HEK293 (cell line): ENCODE results near the gene ZNF471.
A peak's percentile ranks its signal among the peaks of the same experiment; 100 is the strongest.

Source experiments
- CTCF ChIP-seq: fragments of 450-650 bp; formaldehyde crosslinking; IDR thresholded peaks from 2 replicates; pipeline ENCODE4 v1.5.1; 2016; ENCODE audit warnings: missing biosample characterization, missing genetic modification characterization
- HOXD13 ChIP-seq: sonication (generic); formaldehyde crosslinking; IDR thresholded peaks from 2 replicates; pipeline ENCODE4 v1.8.0; 2022; ENCODE audit warnings: missing genetic modification reagents, borderline replicate concordance
- IKZF3 ChIP-seq: fragments of 450-650 bp; IDR thresholded peaks from 2 replicates; pipeline ENCODE4 v1.5.0; 2018; ENCODE audit warnings: missing biosample characterization, mild to moderate bottlenecking, missing genetic modification characterization, moderate library complexity
- KLF1 ChIP-seq: fragments of 450-650 bp; formaldehyde crosslinking; IDR thresholded peaks from 2 replicates; pipeline ENCODE4 v1.5.1; 2016; ENCODE audit warnings: missing biosample characterization, missing genetic modification characterization
- MZF1 ChIP-seq: fragments of 450-650 bp; formaldehyde crosslinking; IDR thresholded peaks from 2 replicates; pipeline ENCODE4 v1.5.1; 2017; ENCODE audit warnings: missing biosample characterization, missing genetic modification characterization, borderline replicate concordance
- OVOL3 ChIP-seq: fragments of 450-650 bp; formaldehyde crosslinking; IDR thresholded peaks from 2 replicates; pipeline ENCODE4 v1.5.1; 2016; ENCODE audit warnings: missing biosample characterization, missing genetic modification characterization
- SP2 ChIP-seq: fragments of 450-650 bp; formaldehyde crosslinking; IDR thresholded peaks from 2 replicates; pipeline ENCODE4 v1.5.1; 2016; ENCODE audit warnings: missing biosample characterization, missing genetic modification characterization
- TCF7L2 ChIP-seq: IDR thresholded peaks from 2 replicates; pipeline ENCODE4 v1.6.1; 2011; ENCODE audit warnings: low read depth, mild to moderate bottlenecking, inconsistent platforms, low read length, moderate library complexity, borderline replicate concordance
- TRIM28 ChIP-seq: IDR thresholded peaks from 2 replicates; pipeline ENCODE4 v1.6.1; 2011; ENCODE audit warnings: low read length, control low read depth, borderline replicate concordance
- ZBTB1 ChIP-seq: fragments of 450-650 bp; formaldehyde crosslinking; IDR thresholded peaks from 2 replicates; pipeline ENCODE4 v1.5.1; 2016; ENCODE audit warnings: missing biosample characterization, missing genetic modification characterization
- ZBTB26 ChIP-seq: fragments of 450-650 bp; formaldehyde crosslinking; optimal IDR thresholded peaks from 2 replicates; pipeline ENCODE3; 2016; ENCODE audit warnings: missing biosample characterization, mild to moderate bottlenecking, missing genetic modification characterization
- ZEB2 ChIP-seq: fragments of 450-650 bp; formaldehyde crosslinking; IDR thresholded peaks from 2 replicates; pipeline ENCODE4 v1.5.1; 2016; ENCODE audit warnings: missing biosample characterization, missing genetic modification characterization
- ZNF133 ChIP-seq: fragments of 450-650 bp; formaldehyde crosslinking; IDR thresholded peaks from 2 replicates; pipeline ENCODE4 v1.5.1; 2016; ENCODE audit warnings: missing biosample characterization, missing genetic modification characterization
- ZNF148 ChIP-seq: fragments of 450-650 bp; formaldehyde crosslinking; IDR thresholded peaks from 2 replicates; pipeline ENCODE4 v1.5.0; 2017; ENCODE audit warnings: missing biosample characterization, missing genetic modification characterization, borderline replicate concordance
- ZNF169 ChIP-seq: fragments of 450-650 bp; formaldehyde crosslinking; IDR thresholded peaks from 2 replicates; pipeline ENCODE4 v1.5.1; 2016; ENCODE audit warnings: missing biosample characterization, missing genetic modification characterization
- ZNF174 ChIP-seq: fragments of 450-650 bp; formaldehyde crosslinking; IDR thresholded peaks from 2 replicates; pipeline ENCODE4 v1.5.0; 2017; ENCODE audit warnings: missing biosample characterization, mild to moderate bottlenecking, missing genetic modification characterization
- ZNF184 ChIP-seq: fragments of 450-650 bp; IDR thresholded peaks from 2 replicates; pipeline ENCODE4 v1.5.1; 2018; ENCODE audit warnings: missing biosample characterization, mild to moderate bottlenecking, missing genetic modification characterization
- ZNF211 ChIP-seq: fragments of 450-650 bp; formaldehyde crosslinking; IDR thresholded peaks from 2 replicates; pipeline ENCODE4 v1.5.1; 2016; ENCODE audit warnings: low read depth, missing biosample characterization, missing genetic modification characterization
- ZNF335 ChIP-seq: fragments of 450-650 bp; formaldehyde crosslinking; conservative IDR thresholded peaks from 2 replicates; pipeline ENCODE4 v1.5.1; 2016; ENCODE audit warnings: missing biosample characterization, missing genetic modification characterization
- ZNF354C ChIP-seq: fragments of 450-650 bp; formaldehyde crosslinking; IDR thresholded peaks from 2 replicates; pipeline ENCODE4 v1.5.1; 2016; ENCODE audit warnings: missing biosample characterization, missing genetic modification characterization, low read depth, borderline replicate concordance
- ZNF404 ChIP-seq: fragments of 450-650 bp; formaldehyde crosslinking; IDR thresholded peaks from 2 replicates; pipeline ENCODE4 v1.5.1; 2017; ENCODE audit warnings: missing biosample characterization, missing genetic modification characterization
- ZNF426 ChIP-seq: fragments of 450-650 bp; formaldehyde crosslinking; IDR thresholded peaks from 2 replicates; pipeline ENCODE4 v1.5.1; 2017; ENCODE audit warnings: missing biosample characterization, missing genetic modification characterization, mild to moderate bottlenecking, inconsistent platforms, moderate library complexity
- ZNF521 ChIP-seq: fragments of 450-650 bp; formaldehyde crosslinking; IDR thresholded peaks from 2 replicates; pipeline ENCODE4 v1.5.1; 2017; ENCODE audit warnings: missing biosample characterization, mild to moderate bottlenecking, missing genetic modification characterization
- ZNF548 ChIP-seq: fragments of 450-650 bp; formaldehyde crosslinking; IDR thresholded peaks from 2 replicates; pipeline ENCODE4 v1.5.1; 2016; ENCODE audit warnings: missing biosample characterization, missing genetic modification characterization
- ZNF549 ChIP-seq: fragments of 450-650 bp; IDR thresholded peaks from 2 replicates; pipeline ENCODE4 v1.5.1; 2018; ENCODE audit warnings: missing biosample characterization, missing genetic modification characterization, mild to moderate bottlenecking, inconsistent platforms, moderate library complexity
- ZNF626 ChIP-seq: fragments of 450-650 bp; sonication (Bioruptor Pico); formaldehyde crosslinking; IDR thresholded peaks from 2 replicates; pipeline ENCODE4 v1.5.1; 2018; ENCODE audit warnings: missing biosample characterization, missing genetic modification characterization, inconsistent platforms
- ZNF677 ChIP-seq: fragments of 450-650 bp; IDR thresholded peaks from 2 replicates; pipeline ENCODE4 v1.5.0; 2018; ENCODE audit warnings: missing biosample characterization, mild to moderate bottlenecking, missing genetic modification characterization, moderate library complexity
- ZNF707 ChIP-seq: fragments of 450-650 bp; formaldehyde crosslinking; IDR thresholded peaks from 2 replicates; pipeline ENCODE4 v1.5.1; 2016; ENCODE audit warnings: missing biosample characterization, missing genetic modification characterization
- ZNF76 ChIP-seq: fragments of 450-650 bp; formaldehyde crosslinking; IDR thresholded peaks from 2 replicates; pipeline ENCODE4; 2016; ENCODE audit warnings: low read depth, missing biosample characterization, missing genetic modification characterization, borderline replicate concordance
- ZSCAN23 ChIP-seq: fragments of 450-650 bp; formaldehyde crosslinking; IDR thresholded peaks from 2 replicates; pipeline ENCODE4 v1.5.1; 2016; ENCODE audit warnings: missing biosample characterization, missing genetic modification characterization
- ZSCAN5A ChIP-seq: fragments of 450-650 bp; formaldehyde crosslinking; IDR thresholded peaks from 2 replicates; pipeline ENCODE4 v1.5.1; 2016; ENCODE audit warnings: missing biosample characterization, missing genetic modification characterization
- TF ChIP-seq, protein P1 (sequence below): IDR thresholded peaks from 2 replicates; pipeline ENCODE4 v1.6.1; 2011; ENCODE audit warnings: mild to moderate bottlenecking, low read depth, low read length, borderline replicate concordance
- TF ChIP-seq, protein P2 (sequence below): fragments of 450-650 bp; formaldehyde crosslinking; IDR thresholded peaks from 2 replicates; pipeline ENCODE4 v1.5.1; 2016; ENCODE audit warnings: missing biosample characterization, missing genetic modification characterization

Gene ZNF471

DNA sequence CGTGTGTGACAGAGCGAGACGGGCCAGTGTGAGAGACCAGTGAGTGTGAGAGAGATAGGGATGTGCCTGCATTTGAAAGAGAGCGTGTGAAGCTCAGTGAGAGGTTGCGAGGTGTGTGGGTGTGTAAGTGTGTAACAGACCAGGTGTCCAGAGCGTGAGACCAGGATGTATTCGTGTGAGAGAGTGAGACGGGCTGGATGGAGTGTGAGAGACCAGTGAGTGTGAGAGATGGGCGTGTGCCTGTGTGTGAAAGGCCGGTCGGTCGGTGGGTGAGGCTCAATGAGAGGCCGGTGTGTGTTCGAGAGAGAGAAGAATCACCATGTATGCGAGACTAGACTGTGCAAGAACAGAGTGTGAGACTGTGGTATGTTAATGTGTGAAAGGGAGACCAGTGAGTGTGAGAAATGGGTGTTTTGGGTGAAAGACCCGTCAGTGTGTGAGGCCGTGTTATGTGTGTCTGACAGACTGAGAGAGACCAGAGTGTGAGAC is 679 bp downstream of the ZNF471 start (continued):
- no peak for TF ChIP-seq ZNF404 (tag by site-specific recombination)
- no peak for TF ChIP-seq ZNF211
- TF ChIP-seq ZNF133 (tag by site-specific recombination), result no peak
- no peak for TF ChIP-seq MZF1 (tag by site-specific recombination)
- TF ChIP-seq IKZF3 (tag by site-specific recombination), result no peak
- no peak for TF ChIP-seq ZNF354C
- TF ChIP-seq ZNF677 (tag by site-specific recombination), result no peak
- TF ChIP-seq ZNF521, result no peak
- TF ChIP-seq TRIM28, result no peak
- no peak for TF ChIP-seq TCF7L2
- TF ChIP-seq ZNF626 (tag by site-specific recombination), result no peak
- TF ChIP-seq, protein P1, sequence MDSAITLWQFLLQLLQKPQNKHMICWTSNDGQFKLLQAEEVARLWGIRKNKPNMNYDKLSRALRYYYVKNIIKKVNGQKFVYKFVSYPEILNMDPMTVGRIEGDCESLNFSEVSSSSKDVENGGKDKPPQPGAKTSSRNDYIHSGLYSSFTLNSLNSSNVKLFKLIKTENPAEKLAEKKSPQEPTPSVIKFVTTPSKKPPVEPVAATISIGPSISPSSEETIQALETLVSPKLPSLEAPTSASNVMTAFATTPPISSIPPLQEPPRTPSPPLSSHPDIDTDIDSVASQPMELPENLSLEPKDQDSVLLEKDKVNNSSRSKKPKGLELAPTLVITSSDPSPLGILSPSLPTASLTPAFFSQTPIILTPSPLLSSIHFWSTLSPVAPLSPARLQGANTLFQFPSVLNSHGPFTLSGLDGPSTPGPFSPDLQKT, result no peak
- no peak for TF ChIP-seq ZNF184 (tag by site-specific recombination)
- no peak for TF ChIP-seq ZNF335 (tag by site-specific recombination)
- no peak for TF ChIP-seq ZNF426 (tag by site-specific recombination)
- no peak for TF ChIP-seq ZNF707 (tag by site-specific recombination)
- TF ChIP-seq, protein P2, sequence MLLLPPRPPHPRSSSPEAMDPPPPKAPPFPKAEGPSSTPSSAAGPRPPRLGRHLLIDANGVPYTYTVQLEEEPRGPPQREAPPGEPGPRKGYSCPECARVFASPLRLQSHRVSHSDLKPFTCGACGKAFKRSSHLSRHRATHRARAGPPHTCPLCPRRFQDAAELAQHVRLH (tag by site-specific recombination), result no peak
- TF ChIP-seq ZNF148, result no peak
- TF ChIP-seq ZBTB26, result no peak
- TF ChIP-seq ZSCAN23 (tag by site-specific recombination), result no peak
- TF ChIP-seq ZBTB1 (tag by site-specific recombination), result no peak
- peak; percentile 65; the same call in 1 of the 2 replicates for TF ChIP-seq HOXD13 (CRISPR knock-in tag)
- no peak for TF ChIP-seq ZNF549 (tag by site-specific recombination)
- no peak for TF ChIP-seq KLF1 (tag by site-specific recombination)
- TF ChIP-seq ZNF76 (tag by site-specific recombination), result no peak
- no peak for TF ChIP-seq ZEB2 (tag by site-specific recombination)
- no peak for TF ChIP-seq ZSCAN5A (tag by site-specific recombination)
- TF ChIP-seq ZNF169 (tag by site-specific recombination), result peak; percentile 23; the same call in 1 of the 2 replicates
- TF ChIP-seq CTCF (tag by site-specific recombination), result no peak
- no peak for TF ChIP-seq ZNF174
- no peak for TF ChIP-seq OVOL3 (tag by site-specific recombination)
- no peak for TF ChIP-seq ZNF548 (tag by site-specific recombination)
- no peak for TF ChIP-seq SP2
